Activated CD8-positive, alpha-beta memory T cell treated with anti-CD3 and anti-CD28 coated beads for 36 hours (primary cell): ENCODE measurements around the gene SRPK2. TPM values are rescaled to one million over a fixed set of nuclear protein-coding genes. Genes with fewer than 3 reads are reported as not detected.

Experiments used
- CTCF ChIA-PET: fragments of 350-600 bp; sonication (Branson Sonifier 250); formaldehyde crosslinking; loops from one replicate; lab custom pipeline; 2021; ENCODE audit warnings: antibody characterized with exemption; lab: Charles Lee
- POLR2A ChIA-PET: fragments of 350-600 bp; sonication (Branson Sonifier 250); formaldehyde crosslinking; loops from one replicate; lab custom pipeline; 2021; ENCODE audit warnings: antibody characterized with exemption; lab: Charles Lee
- total RNA-seq, 2 experiments: library from RNA; stranded (reverse); gene quantifications; one replicate each; pipeline ENCODE4 v1.2.3, GENCODE V29; 2021

SRPK2 gene
- total RNA-seq, 2 experiments from 2014 or later: 38.8 to 43.9 TPM

DNA sequence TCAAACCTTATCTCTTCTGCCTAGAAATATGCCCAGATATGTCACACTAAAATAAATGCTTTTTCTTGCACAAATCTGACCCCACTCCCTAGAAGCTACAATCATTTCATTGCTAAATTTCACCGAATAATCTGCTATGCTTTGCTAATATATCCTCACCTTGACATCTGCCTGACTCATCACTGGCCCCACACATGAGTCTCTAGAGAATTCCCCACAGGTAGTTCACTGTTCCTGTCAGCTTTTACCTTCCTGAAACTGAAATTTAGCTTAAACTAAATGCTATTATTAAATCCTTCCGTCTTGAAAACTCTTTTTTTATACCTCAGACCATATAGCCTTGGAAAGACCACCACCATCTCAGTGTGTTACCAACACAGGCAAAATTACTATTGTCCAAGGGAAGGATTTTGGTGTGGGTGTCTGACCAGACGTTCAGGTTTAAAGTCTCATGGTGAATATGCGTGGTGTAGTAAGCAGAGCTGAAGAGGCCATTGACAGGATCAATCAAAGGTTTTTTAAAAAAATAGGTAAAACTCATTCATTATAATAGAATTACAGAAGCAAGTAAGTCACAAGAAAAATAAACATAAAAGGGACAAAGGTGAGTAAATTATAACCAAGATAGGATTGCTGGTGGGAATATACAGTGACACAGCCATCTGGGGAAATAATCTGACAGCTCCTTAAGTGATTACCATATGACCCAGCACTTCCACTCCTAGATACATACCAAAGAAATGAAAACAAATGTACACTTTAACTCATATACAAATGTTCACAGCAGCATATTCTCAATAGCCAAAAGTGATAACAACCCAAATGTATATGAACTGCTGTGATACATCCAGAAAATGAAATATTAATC, 201.2 kb downstream of the SRPK2 start:
- POLR2A ChIA-PET: no interaction called here
- CTCF ChIA-PET: interaction anchor here (1.3 kb wide), 1 partner anchor 15 kb away, joined by 3 read pairs; no protein-coding TSS in a partner anchor

DNA sequence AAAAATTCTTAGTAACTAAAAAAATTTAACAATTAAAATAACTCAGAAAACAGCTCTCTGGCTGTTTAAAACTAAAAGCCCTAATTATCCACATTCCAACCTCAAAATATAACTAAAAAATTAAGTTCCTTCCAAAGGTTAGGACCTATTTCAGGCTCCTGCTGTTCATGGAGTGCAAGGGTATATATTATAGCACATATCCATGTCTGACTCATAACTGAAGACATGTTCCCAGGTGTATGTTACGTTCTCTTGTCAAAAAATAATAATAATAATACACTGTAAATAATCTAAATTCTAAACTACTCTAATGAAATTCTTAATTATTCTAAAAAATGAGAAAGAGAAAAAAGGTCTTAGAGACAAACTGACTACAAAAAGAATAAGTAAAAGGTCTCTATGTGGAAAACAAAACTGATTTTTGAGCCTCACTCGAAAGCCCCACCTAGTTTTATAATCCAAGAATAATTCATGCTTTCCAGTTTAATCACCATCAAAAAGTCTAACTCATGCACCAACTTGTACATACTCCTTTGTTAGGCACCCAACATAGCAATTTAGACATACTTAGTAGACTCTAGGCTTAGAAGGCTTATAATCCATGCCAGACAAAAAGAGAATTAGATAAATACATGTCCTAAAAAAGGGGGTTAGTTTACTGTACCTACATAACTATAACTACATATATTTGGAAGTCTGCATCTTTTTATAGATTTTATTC, 203.3 kb downstream of the SRPK2 start:
- POLR2A ChIA-PET: no interaction called here
- CTCF ChIA-PET: no interaction called here

DNA sequence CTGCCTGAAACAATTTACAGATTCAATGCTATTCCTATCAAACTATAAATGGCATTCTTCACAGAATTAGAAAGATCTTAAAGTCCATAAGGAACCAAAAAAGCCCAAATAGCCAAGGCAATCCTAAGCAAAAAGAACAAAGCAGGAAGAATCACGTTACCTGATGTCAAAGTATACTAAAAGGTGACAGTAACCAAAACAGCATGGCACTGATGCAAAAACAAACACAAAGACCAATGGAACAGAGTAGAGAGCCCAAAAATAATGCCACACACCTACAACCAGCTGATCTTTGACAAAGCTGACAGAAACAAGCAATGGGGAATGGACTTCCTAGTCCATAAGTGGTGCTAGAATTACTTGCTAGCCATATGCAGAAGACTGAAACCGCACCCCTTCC, 208.7 kb downstream of the SRPK2 start:
- POLR2A ChIA-PET: no interaction called here

DNA sequence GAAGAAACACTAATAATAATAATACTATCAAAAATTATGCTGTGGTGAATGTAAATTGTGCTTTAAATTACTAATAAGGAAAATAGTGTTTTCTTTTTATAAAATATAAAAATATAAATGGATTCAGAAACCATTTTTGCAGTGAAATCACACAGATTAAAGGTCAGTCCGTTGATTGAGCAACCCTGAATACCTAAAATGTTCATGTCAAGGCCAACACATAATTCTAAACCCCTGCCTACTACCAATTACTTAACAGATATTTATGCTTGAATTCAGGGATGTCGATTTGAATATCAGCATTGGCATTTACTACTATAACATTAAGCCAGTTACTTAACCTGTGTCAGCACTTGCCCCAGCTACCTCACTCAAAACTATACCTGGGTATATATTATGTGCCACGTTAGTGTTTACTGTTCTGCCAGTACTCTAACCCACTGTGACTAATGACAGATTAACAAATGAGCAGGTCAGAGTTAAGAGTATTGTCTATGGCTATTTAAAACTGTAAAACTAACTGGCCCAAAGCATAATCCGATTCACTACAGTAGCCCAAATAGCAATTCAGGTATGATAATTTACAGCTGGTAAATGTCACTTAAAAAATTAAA, 209.7 kb downstream of the SRPK2 start:
- ChIA-PET CTCF (interaction anchor here (1.2 kb wide), 1 partner anchor 15 kb away, joined by 3 read pairs; no protein-coding TSS in a partner anchor), POLR2A (no interaction called here)

More for the DNA sequence above, 208.7 kb downstream of the SRPK2 start:
- CTCF ChIA-PET: interaction anchor here (0.6 to 1.2 kb wide), 2 partner anchors 10 to 16 kb away, joined by 3 read pairs; no protein-coding TSS in a partner anchor

DNA sequence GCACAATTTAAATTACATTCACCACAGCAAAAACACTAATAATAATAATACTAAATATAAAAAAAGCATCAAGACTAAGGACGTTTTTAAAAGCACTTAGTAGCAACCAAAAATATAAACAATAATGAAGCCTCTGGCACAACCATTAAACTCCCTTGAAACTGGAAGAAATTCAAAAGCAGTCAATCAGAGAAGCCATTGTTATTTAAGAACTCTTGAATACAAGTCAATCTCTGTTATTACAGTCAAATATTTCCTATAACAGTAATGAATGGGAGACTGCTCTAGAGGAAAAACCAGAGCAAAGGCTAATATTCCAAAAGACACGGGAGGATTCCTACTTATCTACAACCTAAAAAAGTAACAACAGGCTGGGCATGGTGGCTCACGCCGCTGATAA, 210.5 kb downstream of the SRPK2 start:
- CTCF ChIA-PET: no interaction called here

DNA sequence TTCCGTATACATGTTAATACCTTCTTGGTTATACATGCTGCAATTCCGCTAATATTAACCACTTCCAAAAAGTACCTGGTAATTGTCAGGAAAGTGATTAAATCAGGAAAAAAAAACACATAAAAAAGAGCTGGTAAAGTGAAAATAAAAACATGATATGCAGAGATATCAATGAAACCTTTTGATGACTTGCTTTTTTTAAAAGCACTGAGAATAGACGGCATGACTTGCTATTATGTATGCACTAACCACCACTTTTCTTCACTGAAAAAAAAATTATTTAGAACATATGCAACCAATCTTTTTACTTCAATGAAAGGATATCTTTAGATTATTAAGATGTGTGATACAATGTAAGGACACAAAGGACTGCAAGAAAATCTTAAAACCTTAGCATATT, 211.7 kb downstream of the SRPK2 start:
- CTCF ChIA-PET: no interaction called here

More for the DNA sequence above, 210.5 kb downstream of the SRPK2 start:
- POLR2A ChIA-PET: interaction anchor here (0.6 kb wide), 1 partner anchor 297 kb away, joined by 6 read pairs; no protein-coding TSS in a partner anchor

DNA sequence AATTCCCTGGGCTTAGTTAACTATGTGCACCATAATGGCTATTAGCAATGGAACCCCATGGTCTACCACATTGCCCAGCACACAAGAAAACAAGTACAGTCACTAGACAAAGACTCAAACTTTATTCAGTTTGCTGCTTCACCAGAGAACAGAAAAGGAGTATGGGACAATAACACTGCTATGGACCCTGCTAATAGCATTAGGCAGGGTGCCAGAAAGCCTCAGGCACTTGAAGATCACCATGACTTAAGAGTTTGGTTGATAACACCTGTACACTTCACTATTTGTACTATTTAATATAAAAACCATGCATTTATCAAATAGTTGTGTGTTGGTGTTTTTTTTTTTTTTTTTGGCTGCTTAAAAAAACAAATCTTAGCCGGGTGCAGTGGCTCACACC, 215.1 kb downstream of the SRPK2 start:
- ChIA-PET POLR2A (no interaction called here), CTCF (no interaction called here)

More for the DNA sequence above, 211.7 kb downstream of the SRPK2 start:
- POLR2A ChIA-PET: no interaction called here

DNA sequence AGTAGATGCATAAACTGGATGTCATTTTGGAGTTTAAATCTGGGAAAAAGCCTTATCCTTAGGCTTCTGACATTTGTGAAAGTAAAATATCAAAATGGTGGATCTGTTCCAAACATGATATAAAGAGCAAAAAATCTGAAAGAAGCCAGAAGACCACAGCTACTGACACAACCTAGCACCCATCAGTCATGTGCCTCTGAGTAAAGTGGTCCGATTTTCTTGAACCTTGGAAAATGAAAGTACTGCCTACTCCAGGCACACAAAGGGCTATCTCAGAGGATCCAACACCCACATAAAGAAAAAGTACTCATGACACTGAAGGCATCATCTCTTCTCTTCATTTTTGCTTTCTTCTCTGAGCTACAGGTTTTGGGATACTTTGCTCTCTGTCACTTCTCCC, 224.0 kb downstream of the SRPK2 start:
- POLR2A ChIA-PET: interaction anchor here (0.5 kb wide), 1 partner anchor 180 kb away, joined by 8 read pairs; no protein-coding TSS in a partner anchor
- CTCF ChIA-PET: no interaction called here

DNA sequence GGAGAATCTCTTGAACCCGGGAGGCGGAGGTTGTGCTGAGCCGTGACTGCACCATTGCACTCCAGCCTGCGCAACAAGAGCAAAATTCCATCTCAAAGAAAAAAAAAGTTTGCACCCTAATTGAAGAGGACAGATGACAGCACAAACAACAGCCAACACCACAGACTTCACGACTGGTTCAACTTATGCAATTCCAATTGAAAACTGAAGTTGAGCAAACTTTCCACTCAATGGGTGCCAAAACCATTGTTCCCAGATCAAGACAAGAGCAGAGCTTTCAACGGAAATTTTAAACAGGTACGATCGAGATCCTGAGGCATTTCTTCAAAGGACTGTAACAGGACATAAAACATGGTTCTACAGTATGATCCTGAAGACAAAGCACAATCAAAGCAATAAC, 225.0 kb downstream of the SRPK2 start:
- ChIA-PET CTCF (interaction anchor here (1.2 kb wide), 1 partner anchor 16 kb away, joined by 3 read pairs; no protein-coding TSS in a partner anchor), POLR2A (interaction anchor here (0.6 kb wide), 1 partner anchor 177 kb away, joined by 4 read pairs; no protein-coding TSS in a partner anchor)

DNA sequence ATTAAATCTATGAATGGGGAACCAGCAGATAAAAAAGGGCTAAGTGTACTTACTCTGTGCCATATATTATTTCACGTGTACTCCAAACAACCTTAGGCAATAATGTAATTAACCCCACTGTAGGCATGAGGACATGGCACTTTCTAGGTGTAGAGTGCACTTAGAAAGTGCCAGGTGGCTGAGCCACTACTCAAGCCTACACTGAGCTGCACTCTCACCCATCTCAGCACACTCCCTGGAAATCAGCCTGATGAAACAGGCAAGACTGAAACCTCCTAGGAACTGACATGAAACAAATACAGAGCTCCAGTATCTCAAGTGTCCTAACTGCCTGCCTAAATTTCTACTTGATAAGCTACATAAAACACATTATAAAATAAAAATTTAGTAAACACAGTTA, 227.4 kb downstream of the SRPK2 start:
- POLR2A ChIA-PET: no interaction called here
- CTCF ChIA-PET: no interaction called here

DNA sequence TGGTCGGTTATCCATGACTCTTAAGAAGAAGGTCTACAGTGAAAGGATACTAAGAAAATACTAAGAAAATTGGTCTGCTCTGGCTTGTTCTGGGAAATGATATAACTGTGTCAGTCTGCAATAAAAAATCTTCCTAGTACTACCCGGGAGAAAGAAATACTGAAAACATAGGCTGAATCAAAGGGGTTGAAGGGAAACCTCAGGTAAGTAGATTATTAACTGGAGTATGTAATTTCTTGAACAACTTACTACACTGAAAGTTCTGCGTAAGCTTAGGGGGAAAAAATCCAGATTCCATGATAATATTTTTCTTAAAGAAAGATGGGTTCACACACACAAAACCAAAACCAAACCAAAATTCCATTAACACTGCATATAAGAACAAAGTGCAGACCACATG, 231.4 kb downstream of the SRPK2 start:
- ChIA-PET CTCF (no interaction called here), POLR2A (no interaction called here)

DNA sequence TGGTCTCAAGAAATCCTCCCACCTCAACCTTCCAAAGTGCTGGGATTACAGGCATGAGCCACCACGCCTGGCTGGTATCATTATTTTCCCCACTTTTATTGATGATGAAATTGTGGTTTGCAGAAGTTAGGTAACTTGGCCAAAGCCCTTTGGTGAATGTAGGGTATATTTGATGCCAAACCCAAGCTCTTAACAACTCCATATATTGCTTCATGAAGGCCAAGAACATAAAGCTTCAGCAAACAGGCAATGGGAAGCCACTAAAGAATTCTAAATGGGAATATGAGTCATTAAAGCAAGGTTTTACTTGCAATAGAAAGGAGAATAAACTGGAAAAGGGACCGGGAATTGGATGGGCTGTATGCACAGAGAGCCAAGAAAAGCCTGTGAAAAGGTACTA, 232.0 kb downstream of the SRPK2 start:
- POLR2A ChIA-PET: no interaction called here

DNA sequence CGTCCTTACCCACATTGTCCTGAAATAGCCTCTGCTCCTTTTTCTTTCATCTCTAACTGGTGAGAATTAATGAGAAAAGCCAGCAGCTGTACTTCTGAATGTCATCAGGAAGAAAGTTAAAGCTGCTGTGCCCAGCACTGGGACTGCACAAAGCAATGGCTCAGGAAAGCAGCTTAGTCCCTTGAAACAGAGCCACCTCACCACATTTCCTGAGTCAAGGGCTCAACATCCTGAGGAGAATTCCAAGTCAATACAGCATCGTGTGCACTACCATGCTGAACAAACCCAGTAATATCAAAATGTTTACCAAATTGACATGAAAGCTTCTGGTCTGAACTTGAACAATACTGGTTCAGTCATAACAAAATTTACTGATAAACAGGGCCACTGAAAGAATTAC, 234.6 kb downstream of the SRPK2 start:
- POLR2A ChIA-PET: no interaction called here
- CTCF ChIA-PET: no interaction called here

More for the DNA sequence above, 232.0 kb downstream of the SRPK2 start:
- CTCF ChIA-PET: no interaction called here

DNA sequence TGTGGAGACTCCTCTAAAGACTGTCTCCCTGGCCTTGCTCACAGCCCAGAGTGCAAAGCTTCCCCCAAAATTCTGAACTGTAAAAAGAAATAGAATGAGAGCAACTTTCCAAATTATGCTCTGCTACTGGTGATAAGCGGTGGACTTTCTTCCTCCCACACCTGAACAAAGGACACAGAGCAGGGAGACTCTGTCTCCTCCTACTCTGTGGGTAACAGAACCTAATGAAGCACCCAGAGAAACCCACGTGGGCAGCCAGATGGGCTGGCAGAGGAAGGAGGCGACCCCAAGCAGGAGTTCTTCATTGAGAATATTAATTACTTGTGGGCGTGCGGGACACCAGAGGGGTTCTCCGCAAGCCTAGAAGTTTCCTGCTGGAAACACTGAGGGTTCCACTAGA, 235.2 kb downstream of the SRPK2 start:
- ChIA-PET POLR2A (no interaction called here), CTCF (no interaction called here)

DNA sequence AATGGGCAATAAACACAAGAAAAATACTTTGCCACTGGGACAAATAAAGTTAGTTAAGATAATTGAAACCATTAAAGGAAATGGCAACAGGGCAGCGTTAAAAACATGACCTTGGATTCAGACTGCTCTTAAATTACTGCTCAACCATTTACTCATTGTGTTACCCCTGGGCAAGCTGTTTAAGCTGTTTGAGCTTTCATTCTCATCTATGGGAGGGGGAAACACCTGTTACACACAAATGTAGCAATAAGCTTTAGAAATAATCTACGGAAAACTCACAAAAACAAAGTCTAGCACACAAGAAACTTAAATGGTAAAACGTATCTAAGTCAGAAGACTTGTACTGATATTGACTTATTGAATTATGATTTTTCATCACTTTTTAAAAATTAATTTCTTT, 237.6 kb downstream of the SRPK2 start:
- CTCF ChIA-PET: no interaction called here
- POLR2A ChIA-PET: no interaction called here

DNA sequence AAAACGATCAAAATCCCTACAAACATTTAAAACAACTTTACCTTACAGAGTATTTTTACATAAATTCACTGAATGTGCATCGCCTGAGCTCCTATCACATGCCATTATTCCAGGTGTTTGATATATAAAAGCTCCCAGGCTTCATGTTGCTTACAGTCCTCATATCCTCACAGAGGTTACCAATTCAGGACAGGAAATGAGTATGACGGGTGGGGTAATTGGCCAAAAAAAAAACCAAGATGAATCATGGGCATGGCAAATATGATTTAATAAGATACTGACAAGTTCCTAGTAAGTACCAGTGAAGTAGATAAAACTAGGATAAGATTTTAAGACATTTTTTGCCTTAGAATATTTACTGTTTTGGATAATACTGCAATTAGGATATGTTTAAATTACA, 238.9 kb downstream of the SRPK2 start:
- ChIA-PET CTCF (interaction anchor here (0.9 kb wide), 1 partner anchor 41 kb away, joined by 3 read pairs; no protein-coding TSS in a partner anchor), POLR2A (no interaction called here)

DNA sequence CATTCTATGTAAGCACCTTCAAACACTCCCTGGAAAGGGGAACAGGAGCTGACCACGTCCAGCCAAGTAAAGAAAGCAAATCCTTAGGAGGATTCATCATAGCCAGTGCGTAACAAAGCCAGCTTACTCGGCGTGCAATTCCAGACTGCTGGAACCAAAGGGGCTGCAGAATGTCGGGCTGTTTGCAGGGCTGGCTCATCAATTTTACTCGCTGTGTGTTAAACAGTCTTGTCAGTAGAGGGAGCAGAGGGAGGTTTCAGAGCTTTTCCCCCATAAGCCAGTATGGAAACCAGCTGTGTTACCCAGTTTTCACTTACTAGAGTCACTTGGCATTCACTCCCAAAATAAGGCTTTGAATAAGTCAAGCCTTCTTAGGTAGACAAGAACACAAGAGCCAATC, 247.7 kb downstream of the SRPK2 start:
- ChIA-PET CTCF (interaction anchor here (0.9 kb wide), 1 partner anchor 139 kb away, joined by 4 read pairs; no protein-coding TSS in a partner anchor), POLR2A (no interaction called here)

DNA sequence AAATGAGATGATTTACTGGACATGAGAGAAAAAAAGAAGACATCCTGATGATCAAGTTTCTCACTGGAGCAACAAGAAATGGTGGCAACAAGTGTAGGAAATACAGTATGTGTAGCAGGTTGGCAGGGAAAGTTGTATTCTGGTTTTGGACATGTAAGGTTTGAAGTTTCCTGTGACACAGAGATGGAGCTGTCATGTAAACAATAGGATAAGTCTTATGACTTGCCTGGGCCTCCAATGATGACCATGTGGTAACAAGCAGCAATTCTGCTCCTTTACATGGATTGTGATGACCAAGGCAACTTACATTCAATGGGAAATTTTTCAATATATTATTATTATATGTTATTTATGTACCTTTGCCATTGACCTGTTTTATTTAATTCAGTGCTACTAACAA, 249.3 kb downstream of the SRPK2 start:
- POLR2A ChIA-PET: interaction anchor here (0.6 kb wide), 1 partner anchor 405 kb away, joined by 3 read pairs; no protein-coding TSS in a partner anchor
- CTCF ChIA-PET: interaction anchor here (0.5 kb wide), 1 partner anchor 247 kb away, joined by 3 read pairs; no protein-coding TSS in a partner anchor

DNA sequence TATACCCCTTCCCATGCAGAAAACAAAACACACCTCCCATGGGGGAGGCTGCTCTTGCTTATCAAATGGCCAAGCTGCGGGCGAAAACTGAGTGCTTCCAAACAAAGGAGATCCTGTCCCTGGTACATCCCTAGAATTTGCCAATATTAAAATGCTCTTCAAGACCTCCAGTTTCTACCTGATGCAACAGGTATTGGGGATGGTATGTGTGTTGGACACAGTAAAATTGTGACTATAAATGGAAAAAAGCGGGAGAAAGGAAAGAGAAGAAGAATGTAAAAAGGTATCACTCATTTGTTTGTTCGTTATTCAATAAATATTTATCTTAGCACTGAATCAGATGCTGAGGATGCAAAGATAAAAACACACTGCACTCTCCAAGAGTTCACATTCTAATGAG, 250.8 kb downstream of the SRPK2 start:
- CTCF ChIA-PET: no interaction called here

More for the DNA sequence above, 250.8 kb downstream of the SRPK2 start:
- POLR2A ChIA-PET: no interaction called here
